B cell (primary cell): ENCODE data around the gene MAL. TPM values are rescaled to one million over a fixed set of nuclear protein-coding genes. Genes with fewer than 3 reads are reported as not detected.

Experiments used
- ATAC-seq: fragments of 200-7000 bp; cut with Tn5 transposase; one replicate; pipeline ENCODE4 v1.10.0; 2021; ENCODE audit warnings: low read depth, mild to moderate bottlenecking, moderate number of reproducible peaks, moderate library complexity
- CTCF ChIA-PET: fragments of 350-600 bp; sonication (Branson Sonifier 250); formaldehyde crosslinking; loops from one replicate; lab custom pipeline; 2021; ENCODE audit warnings: antibody characterized with exemption, inconsistent platforms; lab: Charles Lee
- POLR2A ChIA-PET: fragments of 350-600 bp; sonication (Branson Sonifier 250); formaldehyde crosslinking; loops from one replicate; lab custom pipeline; 2021; ENCODE audit warnings: antibody characterized with exemption; lab: Charles Lee
- DNase-seq: peaks from one replicate; pipeline ENCODE4 v3.0.0; 2013
- H2AFZ ChIP-seq: 2 replicates; pipeline ENCODE4 v1.6.1; 2012; ENCODE audit warnings: mild to moderate bottlenecking, low read depth, low read length; ENCODE audit not compliant: insufficient read depth, poor library complexity, severe bottlenecking
- H3K27ac ChIP-seq, 2 donors: 1 replicate in 1 of 2; 2 replicates in 1 of 2; pipeline ENCODE4 v1.5.1; 2012 to 2013; ENCODE audit warnings: low read length in 2 of 2, mild to moderate bottlenecking in 2 of 2, moderate library complexity in 1 of 2
- H3K27me3 ChIP-seq, 4 experiments: fragments of 200-600 bp in 1 of 4; sonication (generic) in 1 of 4; replicated peaks in 1 of 4; 1 replicate in 2 of 4; 2 replicates in 2 of 4; pipeline versions ENCODE4 v1.6.1 to v1.7.0; 2013 to 2016; ENCODE audit warnings: low read length in 3 of 4, mild to moderate bottlenecking in 2 of 4, mixed read lengths in 1 of 4, moderate library complexity in 1 of 4; ENCODE audit not compliant: insufficient read depth in 4 of 4, control insufficient read depth in 3 of 4; ENCODE audit errors: control extremely low read depth in 1 of 4
- H3K36me3 ChIP-seq, 2 experiments: replicated peaks in 1 of 2; 1 replicate in 1 of 2; 2 replicates in 1 of 2; pipeline versions ENCODE4 v1.6.1 to v1.7.1; 2013; ENCODE audit warnings: low read length in 1 of 2; ENCODE audit not compliant: insufficient read depth in 2 of 2, control insufficient read depth in 1 of 2; ENCODE audit errors: control extremely low read depth in 1 of 2, extremely low read depth in 1 of 2
- H3K4me1 ChIP-seq, 2 donors: fragments of 200-600 bp in 1 of 2; sonication (generic) in 1 of 2; 1 replicate in 1 of 2; 2 replicates in 1 of 2; pipeline versions ENCODE4 v1.5.1 to v1.6.1; 2013 to 2017; ENCODE audit warnings: low read length in 2 of 2; ENCODE audit not compliant: control insufficient read depth in 2 of 2, insufficient read depth in 2 of 2
- H3K4me2 ChIP-seq: replicated peaks from 2 replicates; pipeline ENCODE3; 2012; ENCODE audit warnings: mild to moderate bottlenecking, low read depth, low read length; ENCODE audit not compliant: poor library complexity, severe bottlenecking
- H3K4me3 ChIP-seq, 5 experiments: fragments of 200-600 bp in 1 of 5; sonication (generic) in 1 of 5; 1 replicate in 3 of 5; 2 replicates in 2 of 5; pipeline versions ENCODE4 v1.5.1 to v1.7.0; 2011 to 2016; ENCODE audit warnings: low read length in 4 of 5, mild to moderate bottlenecking in 4 of 5, low read depth in 2 of 5, control low read depth in 1 of 5, moderate library complexity in 1 of 5; ENCODE audit not compliant: insufficient read depth in 1 of 5; ENCODE audit errors: control extremely low read depth in 1 of 5, extremely low read depth in 1 of 5
- H3K79me2 ChIP-seq: fragments of 200-600 bp; sonication (generic); one replicate; pipeline ENCODE4 v1.6.0; 2016; ENCODE audit warnings: low read length; ENCODE audit not compliant: control insufficient read depth, insufficient read depth
- H3K9ac ChIP-seq: fragments of 200-600 bp; sonication (generic); 2 replicates; pipeline ENCODE4 v1.6.1; 2017; ENCODE audit warnings: mild to moderate bottlenecking, low read length, moderate library complexity
- H3K9me3 ChIP-seq, 3 donors: one replicate each; pipeline versions ENCODE4 v1.6.1 to v1.7.1; 2013; ENCODE audit warnings: low read length in 2 of 3; ENCODE audit not compliant: control insufficient read depth in 2 of 3, insufficient read depth in 1 of 3; ENCODE audit errors: control extremely low read depth in 1 of 3
- H4K20me1 ChIP-seq: 2 replicates; pipeline ENCODE4 v1.6.0; 2012; ENCODE audit warnings: mild to moderate bottlenecking, low read length; ENCODE audit not compliant: insufficient read depth, control insufficient read depth, poor library complexity, severe bottlenecking
- H3K27ac Mint-ChIP-seq: one replicate; pipeline ENCODE4 v1.8.0; 2021; ENCODE audit warnings: mixed read lengths
- H3K27me3 Mint-ChIP-seq: one replicate; pipeline ENCODE4 v1.8.0; 2021; ENCODE audit warnings: mixed read lengths
- H3K4me1 Mint-ChIP-seq: one replicate; pipeline ENCODE4 v1.8.0; 2021; ENCODE audit warnings: mixed read lengths
- H3K4me3 Mint-ChIP-seq: one replicate; pipeline ENCODE4 v1.8.0; 2021; ENCODE audit warnings: mixed read lengths
- H3K9me3 Mint-ChIP-seq: one replicate; pipeline ENCODE4 v1.8.0; 2022; ENCODE audit warnings: mixed read lengths; ENCODE audit not compliant: insufficient read depth
- CTCF ChIP-seq: fragments of 200-600 bp; IDR thresholded peaks from one replicate; pipeline ENCODE4 v1.8.0; 2022; ENCODE audit warnings: antibody characterized with exemption, mild to moderate bottlenecking
- EZH2 ChIP-seq: IDR thresholded peaks from 2 replicates; pipeline ENCODE4 v1.6.1; 2012; ENCODE audit warnings: borderline replicate concordance, low read depth, mild to moderate bottlenecking, moderate library complexity, low read length; ENCODE audit not compliant: insufficient read depth, poor library complexity, severe bottlenecking
- WGBS: methylation state at CpG from one replicate; pipeline ENCODE4 v1.1.5; 2013; ENCODE audit warnings: missing lambda C conversion rate; ENCODE audit not compliant: insufficient coverage; 5-methylcytosine and 5-hydroxymethylcytosine counted together
- intact Hi-C: fragments of 100-400 bp; cut with micrococcal nuclease; formaldehyde crosslinking; loops from one replicate; pipeline ENCODE4 v1.10.0; 2022
- polyA plus RNA-seq: library from polyadenylated mRNA; depleted of rRNA; stranded (reverse); fragments of >200 nt; gene quantifications from 2 replicates; pipeline ENCODE4 v1.2.3, GENCODE V29; 2012
- total RNA-seq, 2 donors: library from RNA; stranded (reverse); fragments of 120-200 nt in 1 of 2; gene quantifications; 1 replicate in 1 of 2; 2 replicates in 1 of 2; pipeline versions ENCODE4 v1.2.3 to v1.2.4, GENCODE V29; 2013 to 2022

MAL gene
- total and polyA plus RNA-seq, 2 donors (not counting 1 experiment from before 2014, with no cell fraction given), result 0.74 to 3.0 TPM

GRCh38 chr2:95006588-95006987, 18.9 kb upstream of the MAL start:
- no peak overlapping the region for H3K27ac Mint-ChIP-seq
- 100% methylated on average over 1 of the region's 7 CpGs for WGBS

GRCh38 chr2:95007031-95007609, 18.4 kb upstream of the MAL start:
- H3K9me3 Mint-ChIP-seq, result no peaks in the 10 kb centered on the region
- 86% methylated on average over 11 of the region's 12 CpGs for whole genome bisulfite sequencing
- H3K4me1 Mint-ChIP-seq, result no peaks in the 10 kb centered on the region
- Histone ChIP-seq H3K4me3 (no peak overlapping the region), H3K27ac (no peak overlapping the region), H3K79me2 (no peaks in the 10 kb centered on the region), H3K27me3 (no peaks in the 10 kb centered on the region), H3K4me1 (no peaks in the 10 kb centered on the region), H2AFZ (no peak overlapping the region), H4K20me1 (no peaks in the 10 kb centered on the region), H3K36me3 (no peaks in the 10 kb centered on the region), H3K4me2 (no peak overlapping the region), H3K9ac (no peak overlapping the region), H3K9me3 (no peaks in the 10 kb centered on the region)
- intact Hi-C loops, result no loop called here
- no peak overlapping the region for H3K27ac Mint-ChIP-seq
- CTCF ChIA-PET, result no interaction called here
- DNase-seq (no peak), ATAC-seq (no peak)
- H3K4me3 Mint-ChIP-seq, result no peak overlapping the region
- POLR2A ChIA-PET, result no interaction called here
- H3K27me3 Mint-ChIP-seq, result peaks cover 11% of the 10 kb centered on the region
- TF ChIP-seq EZH2 (no peak), CTCF (no peak)

More at GRCh38 chr2:95006588-95006987, 18.9 kb upstream of the MAL start:
- CTCF ChIA-PET, result no interaction called here
- Histone ChIP-seq H3K9me3 (no peaks in the 10 kb centered on the region), H3K9ac (no peak overlapping the region), H3K79me2 (no peaks in the 10 kb centered on the region), H3K27me3 (no peaks in the 10 kb centered on the region), H4K20me1 (no peaks in the 10 kb centered on the region), H3K4me2 (no peak overlapping the region), H3K36me3 (no peaks in the 10 kb centered on the region), H3K4me3 (no peak overlapping the region), H2AFZ (no peak overlapping the region), H3K27ac (no peak overlapping the region), H3K4me1 (no peaks in the 10 kb centered on the region)
- no peaks in the 10 kb centered on the region for H3K9me3 Mint-ChIP-seq
- no peaks in the 10 kb centered on the region for H3K4me1 Mint-ChIP-seq
- DNase-seq (no peak), ATAC-seq (no peak)
- POLR2A ChIA-PET, result no interaction called here
- no peak overlapping the region for H3K4me3 Mint-ChIP-seq
- TF ChIP-seq CTCF, result no peak
- peaks cover 11% of the 10 kb centered on the region for H3K27me3 Mint-ChIP-seq
- intact Hi-C loops, result no loop called here
